ENCODE data around the gene FHL2.

Gene FHL2

DNA sequence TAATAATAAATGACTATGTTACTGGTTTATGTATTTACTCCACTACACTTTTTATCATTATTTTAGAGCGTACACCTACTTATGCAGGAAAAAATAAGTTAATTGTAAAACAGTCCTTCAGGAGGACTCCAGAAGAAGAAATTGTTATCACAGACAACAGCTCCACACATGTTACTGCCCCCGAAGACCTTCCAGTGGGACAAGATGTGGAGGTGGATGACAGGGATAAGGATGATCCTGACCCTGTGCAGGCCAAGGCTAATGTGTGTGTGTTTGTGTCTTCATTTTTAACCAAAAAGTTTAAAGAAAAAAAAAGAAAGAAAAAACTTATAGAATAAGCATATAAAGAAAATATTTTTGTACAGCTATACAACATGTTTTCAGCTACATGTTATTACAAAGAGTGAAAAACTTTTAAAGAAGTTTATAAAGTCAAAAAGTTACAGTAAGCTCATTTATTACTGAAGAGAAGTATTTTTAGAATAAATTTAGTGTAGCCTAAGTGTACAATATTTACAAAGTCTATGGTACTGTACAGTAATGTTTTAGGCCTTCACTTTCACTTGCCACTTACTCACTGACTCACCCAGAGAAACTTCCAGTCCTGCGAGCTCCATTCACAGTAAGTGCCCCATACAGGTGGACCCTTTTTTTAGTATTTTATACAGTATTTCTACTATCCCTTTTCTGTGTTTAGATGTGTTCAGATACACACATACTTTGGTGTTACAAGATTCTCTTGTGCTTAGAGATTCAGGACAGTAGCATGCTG lies 76.8 kb downstream of the FHL2 start:
- in situ Hi-C loops (cut with HindIII; ENCODE audit: low sequenced_read_pairs): no loop called here

DNA sequence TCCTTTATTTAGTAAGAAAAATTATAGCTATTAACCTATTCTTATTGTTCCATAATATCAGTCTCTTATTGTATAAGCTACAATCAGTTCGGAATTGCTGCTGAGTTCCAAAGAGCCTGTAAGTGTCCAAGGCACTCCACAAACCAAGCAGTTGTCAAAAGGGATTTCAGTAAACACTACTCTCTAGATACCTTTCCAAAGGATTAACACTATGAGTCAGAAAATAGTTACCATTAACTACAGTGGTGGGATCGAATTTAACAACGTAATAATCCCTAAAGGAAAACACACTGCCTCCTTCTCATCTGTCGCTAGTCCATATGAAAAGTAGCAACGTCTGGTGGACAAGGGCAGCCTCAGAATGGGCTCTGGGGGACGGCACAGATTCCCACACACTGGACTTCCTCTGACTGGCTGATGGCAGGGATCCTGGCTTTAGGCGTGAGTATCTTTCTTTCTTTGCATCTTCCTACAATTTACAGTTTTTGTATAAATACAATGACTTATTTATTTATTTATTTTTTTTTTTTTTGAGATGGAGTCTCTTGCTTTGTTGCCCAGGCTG lies 78.1 kb downstream of the FHL2 start:
- in situ Hi-C loops (cut with HindIII; ENCODE audit: low sequenced_read_pairs): no loop called here

DNA sequence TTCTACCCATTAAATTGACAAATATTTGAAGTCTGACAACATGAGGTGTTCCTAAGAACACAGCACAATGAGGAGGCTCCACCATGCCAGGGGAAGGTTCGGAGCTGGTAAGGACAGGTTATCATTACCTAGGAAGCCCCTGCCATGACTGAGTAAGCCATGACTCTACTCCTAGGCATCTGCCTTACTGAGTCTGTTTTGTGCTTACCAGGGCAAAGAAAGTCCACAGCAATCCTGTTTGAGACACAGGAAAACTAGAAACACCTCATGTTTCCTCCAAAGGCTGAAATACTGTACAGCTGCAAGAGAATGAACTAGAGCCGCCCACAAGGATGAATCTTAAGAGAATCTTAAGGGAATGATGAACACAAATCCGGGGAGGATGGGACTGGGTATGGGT lies 80.9 kb downstream of the FHL2 start:
- in situ Hi-C loops (cut with HindIII; ENCODE audit: low sequenced_read_pairs): no loop called here

DNA sequence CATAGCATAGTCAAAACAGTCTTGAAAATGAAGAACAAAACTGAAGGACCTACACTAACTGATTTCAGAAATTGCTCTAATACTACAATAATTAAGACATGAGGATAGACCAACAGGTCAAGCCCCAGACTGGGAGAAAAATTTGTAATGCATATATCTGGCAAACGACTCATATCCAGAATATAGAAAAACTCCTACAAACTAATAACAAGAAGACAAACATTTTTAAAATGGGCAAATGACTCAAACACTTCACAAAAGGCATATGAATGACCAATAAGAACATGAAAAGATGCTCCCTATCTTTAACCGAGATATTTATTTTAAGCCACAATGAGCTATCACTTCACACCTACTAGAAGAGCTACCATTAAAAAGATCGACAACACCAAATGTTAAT lies 83.5 kb downstream of the FHL2 start:
- in situ Hi-C loops (cut with HindIII; ENCODE audit: low sequenced_read_pairs): no loop called here

- in situ Hi-C loops (cut with HindIII; ENCODE audit: low sequenced_read_pairs): no loop called here
Observed at GRCh38 chr2:105313877-105314276, 85.0 kb downstream of the FHL2 start.
